GM19468 (cell line): Measurements from ENCODE around the gene C1QB.

Experiments used
- ATAC-seq: cut with Tn5 transposase; IDR thresholded peaks from one replicate; pipeline ENCODE4 v1.9.1; 2021; ENCODE audit warnings: mild to moderate bottlenecking, moderate library complexity, moderate number of reproducible peaks; ENCODE audit not compliant: unreplicated experiment; ENCODE audit errors: extremely low read depth

The C1QB gene

GRCh38 chr1:22633697-22634463 lies 19.2 kb upstream of the C1QB start:
- no peak for ATAC-seq

GRCh38 chr1:22635436-22635835 lies 17.6 kb upstream of the C1QB start:
- ATAC-seq = no peak

GRCh38 chr1:22636353-22636752 lies 16.7 kb upstream of the C1QB start, which contains the start of gene C1QA:
TSS of gene C1QA (plus strand) at chr1:22636628. CDS start at chr1:22637617, 989 bp downstream.
- no peak for ATAC-seq

- no peak for ATAC-seq
These were observed 16.1 kb upstream of the C1QB start for GRCh38 chr1:22636927-22637326.

- no peak for ATAC-seq
These were observed 15.1 kb upstream of the C1QB start for GRCh38 chr1:22637907-22638445.

- no peak for ATAC-seq
These were observed 14.4 kb upstream of the C1QB start for GRCh38 chr1:22638476-22639234.

GRCh38 chr1:22639286-22639685 lies 13.8 kb upstream of the C1QB start:
- ATAC-seq = no peak

GRCh38 chr1:22641247-22641646 lies 11.8 kb upstream of the C1QB start:
- ATAC-seq = no peak

- no peak for ATAC-seq
These were observed 11.0 kb upstream of the C1QB start for GRCh38 chr1:22641906-22642636.

GRCh38 chr1:22643381-22643780 lies 9.7 kb upstream of the C1QB start, which contains the start of gene C1QC:
TSS of gene C1QC (plus strand) at chr1:22643633. CDS start at chr1:22644024, 391 bp downstream.
- ATAC-seq = no peak

GRCh38 chr1:22643928-22644327 lies 9.1 kb upstream of the C1QB start:
- ATAC-seq = no peak

GRCh38 chr1:22645931-22646330 lies 7.1 kb upstream of the C1QB start:
- ATAC-seq = no peak

GRCh38 chr1:22646384-22646783 lies 6.7 kb upstream of the C1QB start:
- no peak for ATAC-seq

- no peak for ATAC-seq
These were observed 2.8 kb upstream of the C1QB start for GRCh38 chr1:22650089-22650693.

- no peak for ATAC-seq
These were observed 837 bp upstream of the C1QB start for GRCh38 chr1:22651941-22652856.

- no peak for ATAC-seq
These were observed 1.7 kb downstream of the C1QB start for GRCh38 chr1:22654692-22655091.

- no peak for ATAC-seq
These were observed 5.5 kb downstream of the C1QB start for GRCh38 chr1:22658385-22659163.

- no peak for ATAC-seq
These were observed 7.7 kb downstream of the C1QB start for GRCh38 chr1:22660716-22661241.
